Rectal smooth muscle tissue (tissue), 1 donor: ENCODE measurements around the gene TMPO.
"Not testable (repeated sequence)": the region's sequence is repeated elsewhere in the genome, so short reads cannot be mapped to it uniquely, and the experiment has no call there.

Experiments
- H3K27ac ChIP-seq: one replicate; pipeline ENCODE4 v1.7.0; 2013; ENCODE audit warnings: low read depth, low read length, inconsistent platforms
- H3K27me3 ChIP-seq: one replicate; pipeline ENCODE4 v1.7.0; 2013; ENCODE audit warnings: low read length; ENCODE audit not compliant: control insufficient read depth, insufficient read depth
- H3K36me3 ChIP-seq: one replicate; pipeline ENCODE4 v1.7.0; 2013; ENCODE audit warnings: low read length; ENCODE audit not compliant: control insufficient read depth, insufficient read depth
- H3K4me1 ChIP-seq: one replicate; pipeline ENCODE4 v1.7.0; 2013; ENCODE audit warnings: low read length; ENCODE audit not compliant: control insufficient read depth, insufficient read depth
- H3K4me3 ChIP-seq: one replicate; pipeline ENCODE4 v1.7.0; 2013; ENCODE audit warnings: low read length
- H3K9ac ChIP-seq: one replicate; pipeline ENCODE4 v1.7.0; 2013; ENCODE audit warnings: low read length

TMPO gene

GRCh38 chr12:98516111-98516873, 902 bp downstream of the TMPO start:
- Histone ChIP-seq H3K27me3 (no peaks in the 10 kb centered on the region), H3K27ac (peak overlapping the region; percentile 78), H3K9ac (peak overlapping the region; percentile 47), H3K4me1 (peaks cover 5% of the 10 kb centered on the region), H3K4me3 (peak overlapping the region; percentile 71), H3K36me3 (no peaks in the 10 kb centered on the region)

- Histone ChIP-seq H3K36me3 (no peaks in the 10 kb centered on the region), H3K4me3 (no peak overlapping the region), H3K27ac (no peak overlapping the region), H3K9ac (no peak overlapping the region), H3K27me3 (no peaks in the 10 kb centered on the region), H3K4me1 (peaks cover 3% of the 10 kb centered on the region)
Observed at GRCh38 chr12:98519257-98519907, 4.0 kb downstream of the TMPO start.

- Histone ChIP-seq H3K9ac (no peak overlapping the region), H3K4me1 (no peaks in the 10 kb centered on the region), H3K27ac (no peak overlapping the region), H3K4me3 (no peak overlapping the region), H3K27me3 (no peaks in the 10 kb centered on the region), H3K36me3 (peaks cover 6% of the 10 kb centered on the region)
Observed at GRCh38 chr12:98530068-98530467, 14.7 kb downstream of the TMPO start.

GRCh38 chr12:98532687-98533304, 17.4 kb downstream of the TMPO start:
- Histone ChIP-seq H3K9ac (no peak overlapping the region), H3K4me1 (no peaks in the 10 kb centered on the region), H3K27me3 (no peaks in the 10 kb centered on the region), H3K4me3 (no peak overlapping the region), H3K36me3 (peaks cover 12% of the 10 kb centered on the region), H3K27ac (no peak overlapping the region)

- peaks cover 12% of the 10 kb centered on the region for H3K36me3 ChIP-seq
Observed at GRCh38 chr12:98533723-98534251, 18.4 kb downstream of the TMPO start.

GRCh38 chr12:98538031-98538430, 22.6 kb downstream of the TMPO start:
- Histone ChIP-seq H3K9ac (no peak overlapping the region), H3K27me3 (no peaks in the 10 kb centered on the region), H3K4me3 (no peak overlapping the region), H3K4me1 (no peaks in the 10 kb centered on the region), H3K36me3 (peaks cover 9% of the 10 kb centered on the region), H3K27ac (no peak overlapping the region)

More at GRCh38 chr12:98533723-98534251, 18.4 kb downstream of the TMPO start:
- H3K9ac ChIP-seq: no peak overlapping the region
- H3K27ac ChIP-seq: no peak overlapping the region
- H3K4me3 ChIP-seq: no peak overlapping the region
- H3K4me1 ChIP-seq: no peaks in the 10 kb centered on the region
- H3K27me3 ChIP-seq: no peaks in the 10 kb centered on the region

- Histone ChIP-seq H3K4me1 (no peaks in the 10 kb centered on the region), H3K4me3 (no peak overlapping the region), H3K9ac (no peak overlapping the region), H3K27ac (no peak overlapping the region), H3K36me3 (no peaks in the 10 kb centered on the region), H3K27me3 (no peaks in the 10 kb centered on the region)
Observed at GRCh38 chr12:98543701-98544100, 28.3 kb downstream of the TMPO start.

GRCh38 chr12:98544751-98545150, 29.4 kb downstream of the TMPO start:
- Histone ChIP-seq H3K27me3 (no peaks in the 10 kb centered on the region), H3K27ac (no peak overlapping the region), H3K36me3 (no peaks in the 10 kb centered on the region), H3K4me3 (no peak overlapping the region), H3K9ac (no peak overlapping the region), H3K4me1 (no peaks in the 10 kb centered on the region)

GRCh38 chr12:98549371-98550110, 34.2 kb downstream of the TMPO start:
- Histone ChIP-seq H3K27ac (no peak overlapping the region), H3K9ac (no peak overlapping the region), H3K36me3 (no peaks in the 10 kb centered on the region), H3K27me3 (no peaks in the 10 kb centered on the region), H3K4me1 (no peaks in the 10 kb centered on the region), H3K4me3 (no peak overlapping the region)

GRCh38 chr12:98551787-98552186, 36.4 kb downstream of the TMPO start:
- no peaks in the 10 kb centered on the region for H3K27me3 ChIP-seq
- no peak overlapping the region for H3K9ac ChIP-seq
- H3K27ac ChIP-seq: no peak overlapping the region
- no peaks in the 10 kb centered on the region for H3K4me1 ChIP-seq
- H3K4me3 ChIP-seq: no peak overlapping the region
- H3K36me3 ChIP-seq: no peaks in the 10 kb centered on the region

GRCh38 chr12:98558097-98558496, 42.7 kb downstream of the TMPO start:
- H3K9ac ChIP-seq, H3K27ac ChIP-seq, H3K36me3 ChIP-seq, H3K4me1 ChIP-seq, H3K27me3 ChIP-seq, H3K4me3 ChIP-seq: not testable (repeated sequence)

- Histone ChIP-seq H3K36me3 (no peaks in the 10 kb centered on the region), H3K27ac (no peak overlapping the region)
Observed at GRCh38 chr12:98559666-98560065, 44.3 kb downstream of the TMPO start.

More at GRCh38 chr12:98559666-98560065, 44.3 kb downstream of the TMPO start:
- Histone ChIP-seq H3K27me3 (no peaks in the 10 kb centered on the region), H3K4me3 (no peak overlapping the region), H3K4me1 (no peaks in the 10 kb centered on the region), H3K9ac (no peak overlapping the region)
